ENCODE data around the gene COL4A6.

- no peak for TF ChIP-seq CTCF (IDR thresholded peaks at IDR 0.05)
- no peak for TF ChIP-seq POLR2A (IDR thresholded peaks at IDR 0.05)
Measured at GRCh38 chrX:108270739-108271396, 167.4 kb downstream of the COL4A6 start.

All from thyroid gland (tissue), 4 donors.